Measurements from ENCODE around the gene PTPN4. TPM values are rescaled to one million over a fixed set of nuclear protein-coding genes. Genes with fewer than 3 reads are reported as not detected.

PTPN4 gene
- total RNA-seq, 1 experiment from 2014 or later, result 46.8 TPM

GRCh38 chr2:119821266-119821665 lies 61.5 kb downstream of the PTPN4 start:
- H3K36me3 Mint-ChIP-seq (ENCODE audit: insufficient read depth, unreplicated experiment), result no peaks in the 10 kb centered on the region
- H3K4me3 ChIP-seq (ENCODE audit: low read depth, low read length), result no peak overlapping the region
- TF ChIP-seq CTCF (IDR thresholded peaks at IDR 0.05; ENCODE audit: insufficient read depth in 1 of 2, low read depth in 1 of 2, low read length in 1 of 2, severe bottlenecking in 1 of 2, unreplicated experiment in 1 of 2), result no peak
- no peaks in the 10 kb centered on the region for H3K27me3 ChIP-seq (replicated peaks; ENCODE audit: control insufficient read depth, insufficient read depth, low read length)
- H3K9me3 Mint-ChIP-seq (ENCODE audit: unreplicated experiment), result peaks cover 16% of the 10 kb centered on the region
- ChIA-PET POLR2A (no interaction called here), CTCF (interaction anchor here (1.4 kb wide), 1 partner anchor 118 kb away, joined by 3 read pairs; no protein-coding TSS in a partner anchor)
- H3K9me3 ChIP-seq, result no peaks in the 10 kb centered on the region
- no peak overlapping the region for H3K4me3 Mint-ChIP-seq (ENCODE audit: unreplicated experiment)
- no peaks in the 10 kb centered on the region for H3K27me3 Mint-ChIP-seq (ENCODE audit: insufficient read depth, unreplicated experiment)
- DNase-seq, result no peak
- BruUV-seq (replicated peaks), result no TSS peak
- H3K4me1 ChIP-seq, result 0 out of 2 replicates have a peak, but pooled peaks cover 4% of the 10 kb centered on the region
- no peak overlapping the region for H3K27ac Mint-ChIP-seq (ENCODE audit: unreplicated experiment)
- H3K36me3 ChIP-seq (ENCODE audit: control insufficient read depth, insufficient read depth, low read length), result no peaks in the 10 kb centered on the region
- peaks cover 14% of the 10 kb centered on the region for H3K4me1 Mint-ChIP-seq (ENCODE audit: low read depth, unreplicated experiment)
- intact Hi-C loops (cut with micrococcal nuclease; ENCODE audit: unreplicated experiment), result loop anchor here (10.0 kb wide), 1 partner anchor 354 kb away; no protein-coding TSS in a partner anchor

DNA sequence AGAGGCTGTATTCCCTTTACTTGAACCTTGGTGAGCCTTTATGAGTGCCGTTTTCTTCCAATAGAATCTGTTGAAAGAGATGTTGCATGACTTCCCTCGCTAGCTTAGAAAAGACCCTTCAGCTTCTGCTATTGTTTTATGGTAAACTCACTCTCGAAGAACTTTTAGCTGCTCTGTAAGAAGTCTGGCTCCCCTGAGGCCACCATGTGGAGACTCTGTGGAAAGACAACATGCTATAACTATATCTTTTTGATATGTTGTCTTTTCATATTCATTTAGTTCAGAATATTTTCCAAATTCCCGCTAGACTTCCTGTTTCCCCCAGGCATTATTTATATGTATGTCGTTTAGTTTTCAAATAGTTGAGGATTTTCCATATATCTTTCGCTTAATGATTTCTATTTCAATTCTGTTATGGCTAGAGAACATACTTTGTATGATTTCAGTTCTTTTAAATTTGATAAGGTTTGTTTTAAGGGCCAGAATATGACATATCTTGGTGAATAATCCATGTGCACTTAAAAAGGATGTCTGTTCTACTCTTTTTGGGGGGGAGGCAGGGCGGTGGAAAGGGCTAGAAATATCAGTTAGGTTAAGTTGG lies 64.1 kb downstream of the PTPN4 start:
- ChIA-PET CTCF (interaction anchor here (0.6 to 1.3 kb wide), 6 partner anchors 12 to 243 kb away, joined by 3 to 14 read pairs (median 4); no protein-coding TSS in a partner anchor), POLR2A (no interaction called here)
- Mint-ChIP-seq H3K27ac (ENCODE audit: unreplicated experiment) (no peak overlapping the region), H3K4me1 (ENCODE audit: low read depth, unreplicated experiment) (peaks cover 11% of the 10 kb centered on the region), H3K36me3 (ENCODE audit: insufficient read depth, unreplicated experiment) (no peaks in the 10 kb centered on the region), H3K9me3 (ENCODE audit: unreplicated experiment) (no peaks in the 10 kb centered on the region), H3K27me3 (ENCODE audit: insufficient read depth, unreplicated experiment) (no peaks in the 10 kb centered on the region), H3K4me3 (ENCODE audit: unreplicated experiment) (no peak overlapping the region)
- DNase-seq, result peak in 1 of 2 experiments; percentile 24
- TF ChIP-seq CTCF (IDR thresholded peaks at IDR 0.05; ENCODE audit: insufficient read depth in 1 of 2, low read depth in 1 of 2, low read length in 1 of 2, severe bottlenecking in 1 of 2, unreplicated experiment in 1 of 2), result peak; percentile 70 to 72
- H3K27me3 ChIP-seq (replicated peaks; ENCODE audit: control insufficient read depth, insufficient read depth, low read length), result no peaks in the 10 kb centered on the region
- H3K36me3 ChIP-seq (ENCODE audit: control insufficient read depth, insufficient read depth, low read length), result no peaks in the 10 kb centered on the region
- intact Hi-C loops (cut with micrococcal nuclease; ENCODE audit: unreplicated experiment), result loop anchor here (10.0 kb wide), 1 partner anchor 351 kb away; no protein-coding TSS in a partner anchor
- BruUV-seq (replicated peaks), result no TSS peak
- H3K4me3 ChIP-seq (ENCODE audit: low read depth, low read length), result no peak overlapping the region
- 0 out of 2 replicates have a peak, but pooled peaks cover 4% of the 10 kb centered on the region for H3K4me1 ChIP-seq
- no peaks in the 10 kb centered on the region for H3K9me3 ChIP-seq

DNA sequence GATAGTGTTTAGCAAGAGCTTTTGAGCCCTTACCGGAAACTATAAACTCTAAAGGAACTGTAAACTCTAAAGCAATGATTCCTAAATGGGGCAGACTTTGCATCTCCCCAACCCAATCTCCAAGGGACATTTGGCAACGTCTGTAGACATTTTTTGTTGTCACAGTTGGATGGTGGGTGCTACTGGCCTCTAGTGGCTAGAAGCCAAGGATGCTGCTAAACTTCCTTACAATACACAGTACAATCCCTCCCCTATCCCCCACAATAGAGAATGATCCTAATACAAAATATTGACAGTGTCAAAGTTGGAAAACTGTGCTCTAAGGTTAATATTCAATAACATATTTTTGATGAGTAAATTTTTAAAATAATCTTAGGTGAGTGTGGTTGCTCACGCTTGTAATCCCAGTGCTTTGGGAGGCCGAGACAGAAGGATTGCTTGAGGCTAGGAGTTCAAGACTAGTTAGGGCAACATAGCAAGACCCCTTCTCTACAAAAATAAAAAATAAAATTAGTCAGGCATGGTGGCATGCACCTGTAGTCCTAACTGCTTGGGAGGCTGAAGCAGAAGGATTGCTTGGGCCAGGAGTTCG lies 66.7 kb downstream of the PTPN4 start:
- Histone ChIP-seq H3K9me3 (no peaks in the 10 kb centered on the region), H3K27me3 (replicated peaks; ENCODE audit: control insufficient read depth, insufficient read depth, low read length) (no peaks in the 10 kb centered on the region), H3K4me1 (0 out of 2 replicates have a peak, but pooled peaks cover 4% of the 10 kb centered on the region), H3K4me3 (ENCODE audit: low read depth, low read length) (no peak overlapping the region), H3K36me3 (ENCODE audit: control insufficient read depth, insufficient read depth, low read length) (no peaks in the 10 kb centered on the region)
- Mint-ChIP-seq H3K27me3 (ENCODE audit: insufficient read depth, unreplicated experiment) (no peaks in the 10 kb centered on the region), H3K9me3 (ENCODE audit: unreplicated experiment) (peaks cover 10% of the 10 kb centered on the region), H3K27ac (ENCODE audit: unreplicated experiment) (no peak overlapping the region), H3K36me3 (ENCODE audit: insufficient read depth, unreplicated experiment) (peaks cover 7% of the 10 kb centered on the region), H3K4me3 (ENCODE audit: unreplicated experiment) (no peak overlapping the region), H3K4me1 (ENCODE audit: low read depth, unreplicated experiment) (peaks cover 7% of the 10 kb centered on the region)
- no TSS peak for BruUV-seq (replicated peaks)
- TF ChIP-seq CTCF (IDR thresholded peaks at IDR 0.05; ENCODE audit: insufficient read depth in 1 of 2, low read depth in 1 of 2, low read length in 1 of 2, severe bottlenecking in 1 of 2, unreplicated experiment in 1 of 2), result peak; percentile 71 to 90
- ChIA-PET CTCF (interaction anchor here (1.0 to 1.1 kb wide), 2 partner anchors 11 to 124 kb away, joined by 3 to 6 read pairs; no protein-coding TSS in a partner anchor), POLR2A (no interaction called here)
- peak; percentile 48 to 65 for DNase-seq
- intact Hi-C loops (cut with micrococcal nuclease; ENCODE audit: unreplicated experiment), result loop anchor here (1.0 to 10.0 kb wide), 4 partner anchors 73 to 348 kb away; no protein-coding TSS in a partner anchor

All from Caco-2 (cell line).